H9 (cell line): ENCODE data around the gene KCNN2. TPM values are rescaled to one million over a fixed set of nuclear protein-coding genes. Genes with fewer than 3 reads are reported as not detected.
A peak's percentile ranks its signal among the peaks of the same experiment; 100 is the strongest.

Experiments used
- DNase-seq: peaks from one replicate; pipeline ENCODE4 v3.0.0-alpha.2; 2017
- H2AFZ ChIP-seq: one replicate; pipeline ENCODE4 v1.6.1; 2013; ENCODE audit warnings: mild to moderate bottlenecking, low read length, control low read depth, moderate library complexity
- H2AK5ac ChIP-seq: 2 replicates; pipeline ENCODE4 v1.6.1; 2013; ENCODE audit warnings: low read length, control low read depth, mixed read lengths; ENCODE audit not compliant: insufficient read length
- H2BK120ac ChIP-seq: one replicate; pipeline ENCODE4 v1.6.1; 2013; ENCODE audit warnings: low read depth, mild to moderate bottlenecking, low read length, control low read depth, inconsistent platforms; ENCODE audit not compliant: poor library complexity, severe bottlenecking
- H2BK12ac ChIP-seq: 2 replicates; pipeline ENCODE4 v1.6.1; 2013; ENCODE audit warnings: low read length, control low read depth, mixed read lengths, low read depth; ENCODE audit not compliant: insufficient read length
- H2BK15ac ChIP-seq: 2 replicates; pipeline ENCODE4 v1.6.1; 2013; ENCODE audit warnings: low read depth, low read length, control low read depth
- H2BK20ac ChIP-seq: one replicate; pipeline ENCODE4 v1.6.1; 2013; ENCODE audit warnings: low read depth, mild to moderate bottlenecking, low read length, control low read depth, inconsistent platforms; ENCODE audit not compliant: poor library complexity, severe bottlenecking
- H2BK5ac ChIP-seq: 2 replicates; pipeline ENCODE4 v1.6.1; 2013; ENCODE audit warnings: low read length, control low read depth, mixed read lengths; ENCODE audit not compliant: insufficient read length
- H3K14ac ChIP-seq: 2 replicates; pipeline ENCODE4 v1.6.1; 2013; ENCODE audit warnings: low read length, control low read depth; ENCODE audit not compliant: insufficient read depth
- H3K18ac ChIP-seq: 2 replicates; pipeline ENCODE4 v1.6.1; 2013; ENCODE audit warnings: low read depth, mild to moderate bottlenecking, mixed read lengths, low read length, control low read depth; ENCODE audit not compliant: insufficient read length
- H3K23ac ChIP-seq: 2 replicates; pipeline ENCODE4 v1.6.1; 2013; ENCODE audit warnings: low read length, control low read depth, mixed read lengths, low read depth; ENCODE audit not compliant: insufficient read length
- H3K23me2 ChIP-seq: 2 replicates; pipeline ENCODE4 v1.6.1; 2013; ENCODE audit warnings: low read depth, mild to moderate bottlenecking, mixed read lengths, low read length, control low read depth; ENCODE audit not compliant: insufficient read length, poor library complexity, severe bottlenecking
- H3K27ac ChIP-seq: 2 replicates; pipeline ENCODE4 v1.5.1; 2013; ENCODE audit warnings: low read length, control low read depth, mixed read lengths, low read depth; ENCODE audit not compliant: insufficient read length
- H3K27me3 ChIP-seq: 2 replicates; pipeline ENCODE4 v1.6.1; 2013; ENCODE audit warnings: low read length, control low read depth, inconsistent platforms; ENCODE audit not compliant: insufficient read depth
- H3K4ac ChIP-seq: 2 replicates; pipeline ENCODE4 v1.6.1; 2013; ENCODE audit warnings: low read depth, mild to moderate bottlenecking, control low read depth, inconsistent platforms, low read length, moderate library complexity
- H3K4me1 ChIP-seq: 2 replicates; pipeline ENCODE4 v1.6.1; 2013; ENCODE audit warnings: low read length, control low read depth, inconsistent platforms; ENCODE audit not compliant: insufficient read depth
- H3K4me2 ChIP-seq: 2 replicates; pipeline ENCODE4 v1.6.1; 2013; ENCODE audit warnings: low read length, control low read depth, mixed read lengths; ENCODE audit not compliant: insufficient read length, insufficient read depth
- H3K56ac ChIP-seq: 2 replicates; pipeline ENCODE4 v1.6.1; 2013; ENCODE audit warnings: low read depth, mild to moderate bottlenecking, mixed read lengths, low read length, control low read depth; ENCODE audit not compliant: insufficient read length
- H3K79me1 ChIP-seq: 2 replicates; pipeline ENCODE4 v1.6.1; 2013; ENCODE audit warnings: low read depth, mild to moderate bottlenecking, moderate library complexity, low read length, control low read depth, inconsistent platforms; ENCODE audit not compliant: insufficient read depth, poor library complexity, severe bottlenecking
- H3K79me2 ChIP-seq: 2 replicates; pipeline ENCODE4 v1.6.1; 2013; ENCODE audit warnings: low read length, control low read depth, inconsistent platforms; ENCODE audit not compliant: insufficient read depth
- H3K9ac ChIP-seq: 2 replicates; pipeline ENCODE4 v1.6.1; 2013; ENCODE audit warnings: low read length, control low read depth, mixed read lengths; ENCODE audit not compliant: insufficient read length; ENCODE audit errors: extremely low read depth
- H3K9me3 ChIP-seq: one replicate; pipeline ENCODE4 v1.6.1; 2013; ENCODE audit warnings: low read depth, low read length, inconsistent platforms; ENCODE audit not compliant: control insufficient read depth
- H3T11ph ChIP-seq: one replicate; pipeline ENCODE4 v1.6.1; 2013; ENCODE audit warnings: mild to moderate bottlenecking, low read length, control low read depth, inconsistent platforms
- H4K20me1 ChIP-seq: one replicate; pipeline ENCODE4 v1.6.1; 2013; ENCODE audit not compliant: control insufficient read depth, insufficient read length, insufficient read depth
- H4K5ac ChIP-seq: 2 replicates; pipeline ENCODE4 v1.6.1; 2013; ENCODE audit warnings: low read depth, mild to moderate bottlenecking, mixed read lengths, low read length, control low read depth; ENCODE audit not compliant: insufficient read length
- H4K8ac ChIP-seq: replicated peaks from 2 replicates; pipeline ENCODE4 v1.6.1; 2013; ENCODE audit warnings: low read length, control low read depth, mixed read lengths, low read depth; ENCODE audit not compliant: insufficient read length
- H4K91ac ChIP-seq: 2 replicates; pipeline ENCODE4 v1.6.1; 2013; ENCODE audit warnings: low read depth, mild to moderate bottlenecking, moderate library complexity, mixed read lengths, low read length, control low read depth; ENCODE audit not compliant: insufficient read length
- H3K27ac Mint-ChIP-seq, 3 experiments: 2 replicates in 2 of 3; 3 replicates in 1 of 3; pipeline ENCODE4 v1.8.0; 2020 to 2021; ENCODE audit warnings: mixed read lengths in 3 of 3, mild to moderate bottlenecking in 1 of 3, moderate library complexity in 1 of 3
- H3K27me3 Mint-ChIP-seq: 2 replicates; pipeline ENCODE4 v1.8.0; 2021; ENCODE audit warnings: low read depth, mild to moderate bottlenecking, moderate library complexity, mixed read lengths
- H3K36me3 Mint-ChIP-seq, 3 experiments: 2 replicates in 2 of 3; 3 replicates in 1 of 3; pipeline ENCODE4 v1.8.0; 2020 to 2021; ENCODE audit warnings: low read depth in 3 of 3, mixed read lengths in 3 of 3; ENCODE audit not compliant: insufficient read depth in 1 of 3
- H3K4me1 Mint-ChIP-seq, 2 experiments: 2 replicates each; pipeline ENCODE4 v1.8.0; 2020; ENCODE audit warnings: mixed read lengths in 2 of 2
- H3K4me3 Mint-ChIP-seq, 2 experiments: 2 replicates in 1 of 2; 3 replicates in 1 of 2; pipeline ENCODE4 v1.8.0; 2020 to 2021; ENCODE audit warnings: mild to moderate bottlenecking in 2 of 2, mixed read lengths in 2 of 2, moderate library complexity in 1 of 2
- H3K9me3 Mint-ChIP-seq, 2 experiments: 2 replicates in 1 of 2; 3 replicates in 1 of 2; pipeline ENCODE4 v1.8.0; 2020; ENCODE audit warnings: mild to moderate bottlenecking in 2 of 2, mixed read lengths in 2 of 2, moderate library complexity in 1 of 2
- CTCF ChIP-seq: fragments of 200-600 bp; sonication (generic); conservative IDR thresholded peaks from 3 replicates; pipeline ENCODE4 v1.8.0; 2021; ENCODE audit warnings: antibody characterized with exemption, mild to moderate bottlenecking
- WGBS: extraction: QIAGEN DNeasy Blood & Tissue Kit; methylation state at CpG from one replicate; pipeline ENCODE4 v1.1.7; 2013; ENCODE audit warnings: missing lambda C conversion rate, low lambda C conversion rate, mixed read lengths; ENCODE audit not compliant: insufficient read length; ENCODE audit errors: extremely low coverage; 5-methylcytosine and 5-hydroxymethylcytosine counted together
- total RNA-seq: library from RNA; stranded (reverse); gene quantifications from 2 replicates; pipeline ENCODE4 v1.2.1, GENCODE V29; 2021

KCNN2 gene
- total RNA-seq, 1 experiment from 2014 or later = 21.0 TPM

DNA sequence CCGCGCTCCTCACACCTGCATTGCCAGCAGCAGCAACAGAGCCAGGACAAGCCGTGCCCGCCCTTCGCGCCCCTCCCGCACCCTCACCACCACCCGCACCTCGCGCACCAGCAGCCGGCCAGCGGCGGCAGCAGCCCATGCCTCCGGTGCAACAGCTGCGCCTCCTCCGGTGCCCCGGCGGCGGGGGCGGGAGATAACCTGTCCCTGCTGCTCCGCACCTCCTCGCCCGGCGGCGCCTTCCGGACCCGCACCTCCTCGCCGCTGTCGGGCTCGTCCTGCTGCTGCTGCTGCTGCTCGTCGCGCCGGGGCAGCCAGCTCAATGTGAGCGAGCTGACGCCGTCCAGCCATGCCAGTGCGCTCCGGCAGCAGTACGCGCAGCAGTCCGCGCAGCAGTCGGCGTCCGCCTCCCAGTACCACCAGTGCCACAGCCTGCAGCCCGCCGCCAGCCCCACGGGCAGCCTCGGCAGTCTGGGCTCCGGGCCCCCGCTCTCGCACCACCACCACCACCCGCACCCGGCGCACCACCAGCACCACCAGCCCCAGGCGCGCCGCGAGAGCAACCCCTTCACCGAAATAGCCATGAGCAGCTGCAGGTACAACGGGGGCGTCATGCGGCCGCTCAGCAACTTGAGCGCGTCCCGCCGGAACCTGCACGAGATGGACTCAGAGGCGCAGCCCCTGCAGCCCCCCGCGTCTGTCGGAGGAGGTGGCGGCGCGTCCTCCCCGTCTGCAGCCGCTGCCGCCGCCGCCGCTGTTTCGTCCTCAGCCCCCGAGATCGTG lies 517 bp downstream of the KCNN2 start:
- Histone ChIP-seq H3K4ac (no peak overlapping the region), H2AFZ (no peak overlapping the region), H3K27ac (no peak overlapping the region), H2BK120ac (no peak overlapping the region), H2BK20ac (no peak overlapping the region), H4K20me1 (no peaks in the 10 kb centered on the region), H3K4me2 (peak overlapping the region; percentile 97), H3K23me2 (peaks cover 10% of the 10 kb centered on the region), H2BK12ac (no peak overlapping the region), H3K56ac (no peak overlapping the region), H2BK5ac (no peak overlapping the region), H4K91ac (no peak overlapping the region), H3K4me1 (no peaks in the 10 kb centered on the region), H3K27me3 (no peaks in the 10 kb centered on the region), H3K14ac (peak overlapping the region; percentile 38), H3K23ac (no peak overlapping the region), H3K18ac (no peak overlapping the region), H4K8ac (no peak overlapping the region), H3K79me1 (no peaks in the 10 kb centered on the region), H2BK15ac (no peak overlapping the region), H3K9ac (no peak overlapping the region), H3T11ph (no peak overlapping the region), H2AK5ac (no peak overlapping the region), H4K5ac (no peak overlapping the region), H3K9me3 (no peaks in the 10 kb centered on the region), H3K79me2 (peaks cover 3% of the 10 kb centered on the region; the same call in 1 of the 2 replicates)
- WGBS = no CpG with 5 or more reads among the region's 87 CpGs
- peak overlapping the region; percentile 96 to 99 for H3K4me3 Mint-ChIP-seq
- DNase-seq = no peak
- H3K36me3 Mint-ChIP-seq = peaks cover 3 to 22% (median 9%) of the 10 kb centered on the region in 3 experiments; a peak in 5 of 7 replicates
- H3K27me3 Mint-ChIP-seq = peaks cover 7% of the 10 kb centered on the region
- H3K27ac Mint-ChIP-seq = peak overlapping the region; percentile 99 to 100 (median 99)
- H3K9me3 Mint-ChIP-seq = no peaks in the 10 kb centered on the region; a peak in 1 of 5 replicates
- TF ChIP-seq CTCF = 0 out of 3 replicates have a peak, but pooled peaks have one; percentile 14
- H3K4me1 Mint-ChIP-seq = peaks cover 33 to 40% of the 10 kb centered on the region in 2 experiments
